ENCODE results near the gene GFPT1. TPM values are rescaled to one million over a fixed set of nuclear protein-coding genes. Genes with fewer than 3 reads are reported as not detected.

The GFPT1 gene
- total RNA-seq, 1 experiment from 2014 or later = 37.0 TPM

DNA sequence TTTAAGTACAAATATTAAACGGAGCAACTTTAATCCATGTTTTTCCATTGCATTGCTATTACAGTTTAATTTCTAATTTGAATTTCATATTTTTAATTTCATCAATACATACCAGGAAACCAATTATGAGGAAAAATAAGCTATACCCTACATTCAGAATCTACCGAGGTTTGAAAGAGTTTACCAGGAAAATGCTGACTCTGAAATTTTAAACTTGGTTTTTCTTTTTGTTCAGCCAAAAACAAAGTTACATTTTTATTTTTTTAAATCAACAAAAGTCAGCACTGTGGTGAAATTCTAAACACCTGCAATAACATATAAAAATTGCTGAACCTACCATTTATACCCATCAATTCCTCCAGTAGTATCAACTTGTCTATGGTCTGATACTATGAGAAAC lies 53.7 kb downstream of the GFPT1 start:
- H3K27ac ChIP-seq = no peak overlapping the region
- H3K36me3 ChIP-seq = peaks cover 68% of the 10 kb centered on the region
- DNase-seq (ENCODE audit: low read depth in 1 of 2, low spot score in 2 of 2) = no peak
- no peaks in the 10 kb centered on the region for H3K4me1 ChIP-seq (replicated peaks)
- no peaks in the 10 kb centered on the region for H3K9me3 ChIP-seq (replicated peaks)
- H3K4me3 ChIP-seq = no peak overlapping the region
- H3K27me3 ChIP-seq (replicated peaks) = no peaks in the 10 kb centered on the region

- Histone ChIP-seq H3K36me3 (peaks cover 75% of the 10 kb centered on the region), H3K4me3 (no peak overlapping the region), H3K9me3 (replicated peaks) (no peaks in the 10 kb centered on the region), H3K4me1 (replicated peaks) (no peaks in the 10 kb centered on the region), H3K27ac (no peak overlapping the region), H3K27me3 (replicated peaks) (no peaks in the 10 kb centered on the region)
- no peak for DNase-seq (ENCODE audit: low read depth in 1 of 2, low spot score in 2 of 2)
Measured at GRCh38 chr2:69330781-69331180, 56.2 kb downstream of the GFPT1 start.

DNA sequence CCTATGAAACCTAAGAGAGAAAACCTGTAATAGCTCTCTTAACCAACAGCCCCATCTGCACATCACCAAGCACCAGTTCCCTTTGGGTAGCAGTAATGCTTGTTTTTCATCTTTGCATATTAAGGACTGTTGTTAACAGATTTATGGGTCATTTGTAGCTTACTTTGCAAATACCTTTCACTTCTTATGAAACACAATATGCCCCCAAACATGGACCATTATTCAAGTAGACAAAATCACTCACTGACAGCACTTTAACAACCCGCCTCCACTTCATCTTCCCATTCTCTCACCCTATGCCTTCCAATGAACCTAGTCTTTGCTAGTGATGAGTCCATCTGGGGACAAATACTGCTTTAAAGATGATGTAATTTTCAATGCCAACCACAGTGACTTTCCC lies 64.4 kb downstream of the GFPT1 start:
- no peak for DNase-seq (ENCODE audit: low read depth in 1 of 2, low spot score in 2 of 2)
- no peaks in the 10 kb centered on the region for H3K27me3 ChIP-seq (replicated peaks)
- H3K4me3 ChIP-seq = no peak overlapping the region
- H3K9me3 ChIP-seq (replicated peaks) = no peaks in the 10 kb centered on the region
- no peak overlapping the region for H3K27ac ChIP-seq
- peaks cover 3% of the 10 kb centered on the region; the same call in 1 of the 2 replicates for H3K4me1 ChIP-seq (replicated peaks)
- H3K36me3 ChIP-seq = peaks cover 51% of the 10 kb centered on the region

- peaks cover 11% of the 10 kb centered on the region; the same call in 1 of the 2 replicates for H3K36me3 ChIP-seq
- no peaks in the 10 kb centered on the region for H3K27me3 ChIP-seq (replicated peaks)
- peaks cover 3% of the 10 kb centered on the region; the same call in 1 of the 2 replicates for H3K4me1 ChIP-seq (replicated peaks)
- DNase-seq (ENCODE audit: low read depth in 1 of 2, low spot score in 2 of 2) = no peak
- H3K9me3 ChIP-seq (replicated peaks) = no peaks in the 10 kb centered on the region
- H3K4me3 ChIP-seq = no peak overlapping the region
- H3K27ac ChIP-seq = no peak overlapping the region
Measured at GRCh38 chr2:69316550-69316949, 70.5 kb downstream of the GFPT1 start.

GRCh38 chr2:69315160-69315761 lies 71.8 kb downstream of the GFPT1 start:
- no peaks in the 10 kb centered on the region; the same call in 1 of the 2 replicates for H3K4me1 ChIP-seq (replicated peaks)
- H3K36me3 ChIP-seq = peaks cover 11% of the 10 kb centered on the region; the same call in 1 of the 2 replicates
- no peaks in the 10 kb centered on the region for H3K9me3 ChIP-seq (replicated peaks)
- H3K4me3 ChIP-seq = no peak overlapping the region
- no peaks in the 10 kb centered on the region for H3K27me3 ChIP-seq (replicated peaks)
- no peak overlapping the region for H3K27ac ChIP-seq
- no peak for DNase-seq (ENCODE audit: low read depth in 1 of 2, low spot score in 2 of 2)

- no peak overlapping the region for H3K27ac ChIP-seq
- H3K27me3 ChIP-seq (replicated peaks) = no peaks in the 10 kb centered on the region
- DNase-seq (ENCODE audit: low read depth in 1 of 2, low spot score in 2 of 2) = no peak
- H3K4me1 ChIP-seq (replicated peaks) = peaks cover 18% of the 10 kb centered on the region
- no peak overlapping the region for H3K4me3 ChIP-seq
- H3K36me3 ChIP-seq = no peaks in the 10 kb centered on the region; the same call in 1 of the 2 replicates
- no peaks in the 10 kb centered on the region for H3K9me3 ChIP-seq (replicated peaks)
Measured at GRCh38 chr2:69311024-69311416, 76.0 kb downstream of the GFPT1 start.

DNA sequence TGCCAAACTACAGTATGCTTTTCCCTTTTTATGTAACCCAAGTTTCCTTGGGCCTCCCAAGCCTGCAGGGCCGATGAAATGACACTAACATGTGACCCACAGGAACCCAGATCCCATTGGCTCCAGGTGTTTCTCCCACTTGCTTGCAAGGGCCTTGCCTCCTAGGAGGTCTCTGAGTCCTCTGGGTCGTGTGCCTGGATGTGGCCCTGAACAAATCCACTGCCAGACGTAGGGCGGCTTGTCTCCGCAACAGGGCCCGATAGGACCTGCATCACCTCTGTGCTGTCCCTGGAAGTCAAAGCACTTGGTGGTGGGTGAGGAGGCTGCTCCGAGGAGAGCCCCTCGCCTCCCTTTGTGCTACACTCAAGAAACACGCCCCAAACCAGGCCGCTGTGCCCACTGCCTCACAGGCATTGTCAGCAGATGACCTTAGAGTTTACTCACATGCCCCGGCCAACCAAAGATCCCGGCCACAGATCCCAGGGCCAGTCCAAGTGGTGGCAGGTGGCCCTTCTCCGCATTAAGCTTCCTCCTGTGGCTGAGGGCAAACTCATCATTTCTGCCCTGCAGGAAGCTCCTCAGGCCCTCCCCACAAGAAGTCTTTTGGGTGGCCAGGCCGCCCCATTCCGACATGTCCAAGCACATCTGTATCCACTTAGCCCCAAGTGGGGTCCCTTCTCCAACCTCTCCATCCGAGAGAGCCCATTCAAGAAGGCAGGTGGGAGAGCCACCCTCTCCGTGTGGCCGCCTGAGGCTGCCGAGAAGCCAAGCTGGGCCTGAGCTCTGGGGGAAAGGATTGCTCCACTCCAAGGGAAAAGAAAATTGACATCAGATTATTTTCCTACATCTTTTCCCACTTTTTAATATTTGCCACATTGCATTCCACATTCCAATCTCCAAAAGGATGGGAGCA lies 76.7 kb downstream of the GFPT1 start:
- H3K4me1 ChIP-seq (replicated peaks) = peaks cover 20% of the 10 kb centered on the region
- H3K27ac ChIP-seq = no peak overlapping the region
- no peak for DNase-seq (ENCODE audit: low read depth in 1 of 2, low spot score in 2 of 2)
- H3K9me3 ChIP-seq (replicated peaks) = no peaks in the 10 kb centered on the region
- no peaks in the 10 kb centered on the region for H3K27me3 ChIP-seq (replicated peaks)
- H3K4me3 ChIP-seq = no peak overlapping the region
- H3K36me3 ChIP-seq = no peaks in the 10 kb centered on the region; the same call in 1 of the 2 replicates

DNA sequence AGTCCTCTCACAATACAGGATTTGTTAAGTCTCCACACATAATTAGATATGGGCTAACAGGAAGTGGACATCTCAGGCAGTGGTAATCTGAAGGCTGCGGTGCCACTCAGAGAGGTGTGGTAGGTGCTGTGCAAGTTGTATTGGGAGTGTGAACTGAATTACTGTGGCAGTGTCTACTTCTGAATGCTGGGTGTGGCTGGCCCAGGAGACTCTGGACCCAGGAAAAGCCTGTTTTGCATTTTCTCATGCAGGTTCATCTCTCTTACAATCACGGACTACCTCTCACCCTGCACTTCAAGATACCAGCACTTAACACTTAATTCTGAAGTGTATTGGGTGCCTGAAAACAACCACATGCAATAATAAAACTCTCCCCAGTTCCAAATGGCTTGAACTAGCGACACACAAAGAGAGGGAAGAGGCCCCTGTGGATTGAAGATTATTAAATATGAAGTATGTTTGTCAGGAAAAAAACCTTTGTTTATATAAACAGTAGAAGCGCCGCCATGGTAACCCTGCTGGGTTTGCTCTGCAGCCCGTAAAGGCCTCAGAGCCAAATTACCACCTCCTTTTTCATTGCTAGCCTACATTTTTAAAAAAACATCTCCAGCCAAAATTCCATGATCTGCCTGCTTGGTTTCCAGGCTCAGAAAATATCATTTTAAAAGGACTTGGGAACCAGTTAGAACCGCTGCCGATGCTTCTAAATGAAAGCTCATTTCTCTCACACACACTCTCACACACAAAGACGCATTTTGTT lies 77.5 kb downstream of the GFPT1 start:
- H3K27me3 ChIP-seq (replicated peaks) = no peaks in the 10 kb centered on the region
- no peak overlapping the region for H3K27ac ChIP-seq
- no peak for DNase-seq (ENCODE audit: low read depth in 1 of 2, low spot score in 2 of 2)
- no peaks in the 10 kb centered on the region; the same call in 1 of the 2 replicates for H3K36me3 ChIP-seq
- H3K4me1 ChIP-seq (replicated peaks) = peaks cover 20% of the 10 kb centered on the region
- no peak overlapping the region for H3K4me3 ChIP-seq
- H3K9me3 ChIP-seq (replicated peaks) = no peaks in the 10 kb centered on the region

GRCh38 chr2:69308338-69308737 lies 78.7 kb downstream of the GFPT1 start:
- Histone ChIP-seq H3K36me3 (no peaks in the 10 kb centered on the region; the same call in 1 of the 2 replicates), H3K27me3 (replicated peaks) (no peaks in the 10 kb centered on the region), H3K4me1 (replicated peaks) (peaks cover 20% of the 10 kb centered on the region), H3K9me3 (replicated peaks) (no peaks in the 10 kb centered on the region), H3K4me3 (no peak overlapping the region), H3K27ac (no peak overlapping the region)
- DNase-seq (ENCODE audit: low read depth in 1 of 2, low spot score in 2 of 2) = no peak

DNA sequence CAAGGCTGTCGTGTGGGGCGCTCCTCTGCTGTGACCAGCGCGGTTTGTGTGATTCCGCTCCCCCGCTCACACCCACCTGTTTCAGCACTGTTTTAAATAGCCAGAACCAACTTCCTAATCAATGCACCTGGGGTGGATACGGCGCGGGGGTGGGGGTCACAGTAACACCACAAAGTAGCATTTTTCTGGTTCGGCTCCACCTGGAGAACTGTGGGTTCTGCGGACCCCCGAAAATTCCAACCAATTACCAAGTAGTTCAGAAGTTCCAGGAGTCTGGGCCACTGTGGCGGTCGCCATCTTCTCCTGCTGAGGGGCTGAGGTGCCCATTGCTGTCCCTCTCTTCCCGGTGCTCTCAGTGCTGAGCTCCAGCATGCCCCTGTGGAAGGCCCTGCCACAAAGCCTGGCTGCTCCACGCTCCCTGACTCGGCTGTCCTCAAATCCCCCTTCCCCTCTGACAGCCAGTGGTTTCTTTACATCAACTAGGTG lies 79.4 kb downstream of the GFPT1 start:
- Histone ChIP-seq H3K9me3 (replicated peaks) (no peaks in the 10 kb centered on the region), H3K4me1 (replicated peaks) (peaks cover 20% of the 10 kb centered on the region), H3K27ac (no peak overlapping the region), H3K27me3 (replicated peaks) (no peaks in the 10 kb centered on the region), H3K36me3 (no peaks in the 10 kb centered on the region), H3K4me3 (peak overlapping the region; percentile 43)
- no peak for DNase-seq (ENCODE audit: low read depth in 1 of 2, low spot score in 2 of 2)

DNA sequence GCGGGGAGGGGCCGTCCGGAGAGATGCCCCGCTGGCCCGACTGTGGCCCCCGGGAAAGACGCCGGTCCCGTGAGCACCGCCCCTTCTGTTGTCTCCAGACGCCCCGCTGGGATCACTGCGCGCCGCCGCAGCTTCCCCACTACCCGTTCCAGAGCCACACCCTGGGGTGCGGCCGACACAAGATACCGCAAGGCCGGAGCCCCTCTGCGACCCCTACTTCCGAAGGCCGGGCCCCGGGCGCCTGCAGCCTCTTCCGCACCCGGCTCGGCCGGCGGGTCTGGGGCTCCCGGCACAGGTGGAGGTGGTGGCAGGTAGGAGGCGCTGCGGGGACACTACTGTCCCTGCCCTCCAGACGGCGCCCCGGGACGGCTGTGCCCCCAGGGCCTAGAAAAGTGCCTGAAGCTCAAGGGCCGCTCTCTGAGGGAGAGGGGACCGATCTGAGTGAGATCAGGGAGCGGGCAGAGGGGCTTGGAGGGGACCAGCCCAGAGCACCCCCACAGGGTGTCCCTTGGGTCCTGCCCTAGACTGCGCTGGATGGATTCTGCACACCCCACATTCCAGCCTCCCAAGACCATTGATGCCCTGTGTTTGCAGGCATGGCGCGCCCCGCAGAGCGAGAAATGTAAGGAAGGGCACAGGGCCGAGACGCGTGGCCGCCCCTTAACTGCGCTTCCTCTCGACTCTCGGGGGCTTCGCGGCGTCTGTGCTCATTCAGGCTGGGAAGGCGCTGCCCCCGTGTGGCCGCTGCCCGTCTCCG lies 80.0 kb downstream of the GFPT1 start:
- H3K4me3 ChIP-seq = peak overlapping the region; percentile 43
- H3K4me1 ChIP-seq (replicated peaks) = peaks cover 20% of the 10 kb centered on the region
- H3K27ac ChIP-seq = peak overlapping the region; percentile 56
- no peaks in the 10 kb centered on the region for H3K9me3 ChIP-seq (replicated peaks)
- DNase-seq (ENCODE audit: low read depth in 1 of 2, low spot score in 2 of 2) = peak; percentile 78 to 88
- H3K36me3 ChIP-seq = no peaks in the 10 kb centered on the region
- no peaks in the 10 kb centered on the region for H3K27me3 ChIP-seq (replicated peaks)

GRCh38 chr2:69306393-69306821 lies 80.6 kb downstream of the GFPT1 start:
- no peak for DNase-seq (ENCODE audit: low read depth in 1 of 2, low spot score in 2 of 2)
- H3K27ac ChIP-seq = no peak overlapping the region
- H3K4me1 ChIP-seq (replicated peaks) = peaks cover 20% of the 10 kb centered on the region
- H3K27me3 ChIP-seq (replicated peaks) = no peaks in the 10 kb centered on the region
- H3K4me3 ChIP-seq = peak overlapping the region; percentile 43
- H3K36me3 ChIP-seq = no peaks in the 10 kb centered on the region
- no peaks in the 10 kb centered on the region for H3K9me3 ChIP-seq (replicated peaks)
